ENCODE results near the gene FTHL17. TPM values are rescaled to one million over a fixed set of nuclear protein-coding genes. Genes with fewer than 3 reads are reported as not detected.

The FTHL17 gene
- total RNA-seq, 4 donors from 2014 or later = not detected

DNA sequence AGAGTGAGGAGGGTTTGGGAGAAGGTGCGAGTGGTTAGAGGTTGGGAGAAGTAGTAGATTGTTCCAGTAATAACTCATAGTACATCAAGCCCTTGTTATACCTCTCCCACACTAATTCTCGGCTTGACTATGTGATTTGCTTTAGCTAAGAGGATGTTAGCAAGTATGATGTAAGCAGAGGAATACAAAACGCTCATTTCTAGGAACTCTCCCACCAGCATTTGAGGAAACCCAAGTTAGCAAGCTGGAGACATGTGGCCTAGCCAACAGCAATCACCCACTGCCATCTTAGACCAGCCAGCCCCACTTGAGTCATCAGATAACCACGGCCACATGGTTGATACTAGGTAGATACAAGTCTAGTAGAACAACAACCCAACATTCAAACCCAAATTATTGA is 14.2 kb downstream of the FTHL17 start:
- no peaks in the 10 kb centered on the region for H3K27me3 ChIP-seq
- H3K9me3 ChIP-seq = no peaks in the 10 kb centered on the region
- TF ChIP-seq POLR2A (IDR thresholded peaks at IDR 0.05) = no peak
- TF ChIP-seq, protein P1, sequence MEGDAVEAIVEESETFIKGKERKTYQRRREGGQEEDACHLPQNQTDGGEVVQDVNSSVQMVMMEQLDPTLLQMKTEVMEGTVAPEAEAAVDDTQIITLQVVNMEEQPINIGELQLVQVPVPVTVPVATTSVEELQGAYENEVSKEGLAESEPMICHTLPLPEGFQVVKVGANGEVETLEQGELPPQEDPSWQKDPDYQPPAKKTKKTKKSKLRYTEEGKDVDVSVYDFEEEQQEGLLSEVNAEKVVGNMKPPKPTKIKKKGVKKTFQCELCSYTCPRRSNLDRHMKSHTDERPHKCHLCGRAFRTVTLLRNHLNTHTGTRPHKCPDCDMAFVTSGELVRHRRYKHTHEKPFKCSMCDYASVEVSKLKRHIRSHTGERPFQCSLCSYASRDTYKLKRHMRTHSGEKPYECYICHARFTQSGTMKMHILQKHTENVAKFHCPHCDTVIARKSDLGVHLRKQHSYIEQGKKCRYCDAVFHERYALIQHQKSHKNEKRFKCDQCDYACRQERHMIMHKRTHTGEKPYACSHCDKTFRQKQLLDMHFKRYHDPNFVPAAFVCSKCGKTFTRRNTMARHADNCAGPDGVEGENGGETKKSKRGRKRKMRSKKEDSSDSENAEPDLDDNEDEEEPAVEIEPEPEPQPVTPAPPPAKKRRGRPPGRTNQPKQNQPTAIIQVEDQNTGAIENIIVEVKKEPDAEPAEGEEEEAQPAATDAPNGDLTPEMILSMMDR (IDR thresholded peaks at IDR 0.05) = no peak
- no peak for DNase-seq
- intact Hi-C loops (cut with DNase I; ENCODE audit: low total_unique reads) = no loop called here
- no peaks in the 10 kb centered on the region for H3K4me1 ChIP-seq
- no peak overlapping the region for H3K27ac ChIP-seq
- H3K4me3 ChIP-seq = no peak overlapping the region
- no peaks in the 10 kb centered on the region for H3K36me3 ChIP-seq

DNA sequence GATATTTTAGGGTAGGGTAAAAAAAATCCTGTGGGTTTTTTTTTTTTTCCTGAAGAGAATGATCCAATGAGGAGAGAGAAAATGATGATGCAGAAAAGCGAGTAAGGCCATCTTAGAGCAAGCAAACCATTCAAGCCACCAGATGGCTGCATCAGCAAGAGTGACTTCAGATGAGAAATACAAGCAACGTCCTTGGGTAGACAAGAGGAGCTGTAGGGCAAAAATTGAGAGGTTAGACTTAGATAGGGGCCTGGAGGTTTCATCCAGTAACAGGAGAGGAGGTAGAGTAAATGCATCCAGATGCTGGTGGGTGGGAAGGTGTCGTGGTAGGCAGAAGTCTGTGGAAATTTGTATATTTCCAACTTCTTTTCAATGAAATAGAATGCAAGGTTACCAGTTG is 14.6 kb downstream of the FTHL17 start:
- DNase-seq = no peak
- Histone ChIP-seq H3K9me3 (no peaks in the 10 kb centered on the region), H3K27me3 (no peaks in the 10 kb centered on the region), H3K4me1 (no peaks in the 10 kb centered on the region), H3K36me3 (no peaks in the 10 kb centered on the region), H3K4me3 (no peak overlapping the region), H3K27ac (no peak overlapping the region)
- no peak for TF ChIP-seq POLR2A (IDR thresholded peaks at IDR 0.05)
- TF ChIP-seq, protein P1 (IDR thresholded peaks at IDR 0.05) = no peak
- intact Hi-C loops (cut with DNase I; ENCODE audit: low total_unique reads) = no loop called here

DNA sequence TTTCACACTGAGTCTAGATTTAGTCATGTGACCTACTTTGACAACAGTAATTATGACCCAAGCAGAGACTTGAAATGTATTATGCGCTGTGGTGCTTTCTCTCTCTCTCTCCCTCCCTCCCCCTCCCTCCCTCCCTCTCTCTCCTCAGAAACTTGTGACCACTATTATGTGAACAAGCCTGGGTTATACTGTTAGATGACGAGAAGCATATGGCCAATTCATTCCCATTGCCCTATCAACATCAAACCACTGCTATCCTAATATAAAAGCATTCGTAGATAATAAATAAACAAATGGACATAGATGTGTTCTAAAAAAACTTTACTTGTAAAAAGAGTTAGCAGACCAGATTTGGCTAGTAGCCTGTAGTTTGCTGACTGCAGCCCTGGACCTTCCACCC is 18.2 kb downstream of the FTHL17 start:
- no peak for DNase-seq
- Histone ChIP-seq H3K27me3 (no peaks in the 10 kb centered on the region), H3K4me3 (no peak overlapping the region), H3K27ac (no peak overlapping the region), H3K4me1 (no peaks in the 10 kb centered on the region), H3K9me3 (no peaks in the 10 kb centered on the region), H3K36me3 (no peaks in the 10 kb centered on the region)
- TF ChIP-seq, protein P1 (IDR thresholded peaks at IDR 0.05) = no peak
- no peak for TF ChIP-seq POLR2A (IDR thresholded peaks at IDR 0.05)
- intact Hi-C loops (cut with DNase I; ENCODE audit: low total_unique reads) = no loop called here

DNA sequence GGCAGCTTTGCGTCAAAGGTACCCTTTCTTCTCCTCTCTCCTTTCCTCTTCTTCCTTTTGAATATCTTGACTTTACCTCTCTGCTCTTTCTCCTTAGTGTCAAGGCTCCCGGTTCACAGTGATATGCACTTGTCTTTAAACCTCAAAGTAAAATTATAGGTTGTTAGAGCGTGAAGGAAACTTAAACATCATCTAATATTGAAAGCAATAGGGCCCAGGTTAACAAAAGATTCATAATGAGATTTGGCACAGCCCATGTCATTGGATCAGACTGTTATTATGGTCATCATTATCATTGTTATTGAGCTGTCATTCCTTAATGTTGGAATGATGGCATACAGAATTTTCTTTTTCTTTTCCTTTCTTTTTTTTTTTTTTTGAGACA is 32.5 kb downstream of the FTHL17 start:
- no peaks in the 10 kb centered on the region for H3K4me1 ChIP-seq
- H3K27ac ChIP-seq = no peak overlapping the region
- H3K27me3 ChIP-seq = no peaks in the 10 kb centered on the region
- no peak overlapping the region for H3K4me3 ChIP-seq
- no peak for TF ChIP-seq POLR2A (IDR thresholded peaks at IDR 0.05)
- TF ChIP-seq, protein P1 (IDR thresholded peaks at IDR 0.05) = no peak
- no peaks in the 10 kb centered on the region for H3K9me3 ChIP-seq
- intact Hi-C loops (cut with DNase I; ENCODE audit: low total_unique reads) = no loop called here
- no peaks in the 10 kb centered on the region for H3K36me3 ChIP-seq
- no peak for DNase-seq

DNA sequence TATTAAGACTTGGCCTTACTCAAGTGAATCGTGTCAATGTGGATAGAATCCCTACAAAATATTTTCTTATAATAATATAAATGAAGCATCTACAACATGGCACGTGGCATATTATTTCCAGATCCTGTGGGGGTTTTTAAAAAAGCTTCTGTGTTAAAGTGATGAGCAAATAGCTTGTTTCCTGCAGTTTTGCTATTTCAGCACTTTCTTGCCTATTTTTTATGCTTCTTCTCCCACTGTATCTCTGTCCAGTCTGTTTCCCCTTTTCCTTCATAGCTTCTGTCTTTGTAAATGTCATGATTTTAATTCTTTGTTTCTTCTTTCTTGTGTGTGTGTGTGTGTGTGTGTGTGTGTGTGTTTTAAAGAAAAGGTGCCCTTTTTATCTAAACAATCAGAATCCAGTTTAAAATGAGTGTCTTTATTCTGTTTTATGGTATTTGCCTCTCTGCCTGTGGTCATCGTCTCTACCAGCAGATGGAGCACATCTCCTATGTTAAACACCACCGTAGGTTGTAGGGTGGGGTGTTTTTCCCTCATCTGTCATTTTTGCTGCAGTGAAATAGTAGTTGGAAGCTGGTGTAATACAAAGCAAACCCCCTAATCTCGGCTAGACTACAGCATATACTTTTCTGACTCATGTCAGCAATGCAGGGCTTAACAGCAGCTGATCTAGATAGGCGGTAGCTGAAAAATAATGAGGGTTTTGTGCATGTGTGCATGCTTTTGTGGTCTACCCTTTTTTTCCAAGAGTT is 33.1 kb downstream of the FTHL17 start:
- intact Hi-C loops (cut with DNase I; ENCODE audit: low total_unique reads) = no loop called here
- TF ChIP-seq, protein P1 (IDR thresholded peaks at IDR 0.05) = peak; percentile 14 to 45 (median 38)
- no peak for TF ChIP-seq POLR2A (IDR thresholded peaks at IDR 0.05)
- H3K27ac ChIP-seq = no peak overlapping the region
- no peak overlapping the region for H3K4me3 ChIP-seq
- no peaks in the 10 kb centered on the region for H3K36me3 ChIP-seq
- peak in 1 of 2 donors; percentile 15 for DNase-seq
- no peaks in the 10 kb centered on the region for H3K4me1 ChIP-seq
- no peaks in the 10 kb centered on the region for H3K27me3 ChIP-seq
- no peaks in the 10 kb centered on the region for H3K9me3 ChIP-seq

All from uterus (tissue), 4 donors.